Ureter (tissue), 1 donor: ENCODE data around the gene ARHGAP24. TPM values are rescaled to one million over a fixed set of nuclear protein-coding genes. Genes with fewer than 3 reads are reported as not detected.
"Not testable (repeated sequence)": the region's sequence is repeated elsewhere in the genome, so short reads cannot be mapped to it uniquely, and the experiment has no call there.

Source experiments
- DNase-seq: peaks from one replicate; pipeline ENCODE4 v3.0.0-alpha.2; 2020; ENCODE audit warnings: low spot score
- total RNA-seq: library from RNA; stranded (reverse); gene quantifications from one replicate; pipeline ENCODE4 v1.2.4, GENCODE V29; 2023
- donor health status: DM: yes; HTN: yes; CAD: no.

The ARHGAP24 gene
- total RNA-seq, 1 donor from 2014 or later = 11.2 TPM

- DNase-seq = not testable (repeated sequence)
These were observed 43.6 kb downstream of the ARHGAP24 start for GRCh38 chr4:85518526-85518925.

GRCh38 chr4:85520765-85521749, 46.1 kb downstream of the ARHGAP24 start:
- DNase-seq = no peak

- DNase-seq = no peak
These were observed 47.3 kb downstream of the ARHGAP24 start for GRCh38 chr4:85522277-85522676.

DNA sequence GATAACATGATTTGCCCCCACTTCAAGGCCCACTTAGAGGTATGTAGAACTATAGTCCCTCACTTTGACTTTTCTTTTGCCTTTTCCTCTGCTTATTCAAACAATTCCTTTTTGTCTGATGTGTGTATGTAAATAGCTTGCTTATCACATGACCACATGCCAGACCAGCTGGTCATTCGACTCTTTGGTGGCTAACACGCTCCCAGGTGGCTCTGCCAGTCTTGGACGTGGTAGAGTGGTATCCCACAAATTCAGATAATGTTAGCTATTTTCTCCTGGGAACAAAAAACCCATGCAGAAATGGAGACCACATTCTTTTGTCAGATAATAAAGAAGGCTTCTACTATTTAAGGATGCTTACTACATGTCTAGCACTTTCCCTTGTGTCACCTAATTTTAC, 47.9 kb downstream of the ARHGAP24 start:
- DNase-seq = no peak

DNA sequence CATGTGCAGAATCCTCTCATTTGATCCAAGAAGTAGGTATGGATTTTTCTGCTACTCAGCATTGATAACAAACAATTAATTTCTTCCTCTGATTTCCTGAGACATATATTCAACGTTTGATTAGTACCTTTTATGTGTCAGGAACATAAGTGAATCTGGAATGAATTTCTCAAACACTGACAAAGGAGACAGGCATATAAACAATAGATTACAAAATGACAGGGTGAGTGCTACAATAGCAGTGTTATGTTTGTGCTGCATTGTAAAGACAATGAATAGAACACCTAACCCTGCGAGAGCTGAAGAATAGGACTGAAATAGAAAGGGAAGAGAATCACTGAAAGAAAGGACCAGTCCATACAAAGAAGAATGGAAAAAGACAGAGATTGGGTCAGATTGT, 52.9 kb downstream of the ARHGAP24 start:
- no peak for DNase-seq

- no peak for DNase-seq
These were observed 56.8 kb downstream of the ARHGAP24 start for GRCh38 chr4:85531560-85532341.

DNA sequence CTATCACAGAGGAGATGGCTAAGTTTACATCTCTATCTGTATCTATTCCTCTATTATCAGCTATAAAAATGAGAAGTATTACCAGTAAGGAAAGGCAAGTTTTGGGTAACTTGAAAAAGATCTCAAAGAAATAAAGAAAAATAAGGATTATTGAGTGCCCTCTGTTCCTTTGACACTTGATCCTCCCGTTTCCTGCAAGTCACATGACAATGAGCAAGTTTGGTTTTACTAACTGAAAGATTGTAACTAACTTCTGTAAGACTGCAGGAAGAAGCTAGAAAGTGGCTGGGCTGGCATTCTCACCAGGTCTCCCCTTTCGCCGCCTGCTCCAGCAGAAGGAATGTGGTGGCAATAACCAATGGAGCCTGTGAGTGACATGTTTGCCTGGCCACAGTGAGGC, 59.2 kb downstream of the ARHGAP24 start:
- no peak for DNase-seq

DNA sequence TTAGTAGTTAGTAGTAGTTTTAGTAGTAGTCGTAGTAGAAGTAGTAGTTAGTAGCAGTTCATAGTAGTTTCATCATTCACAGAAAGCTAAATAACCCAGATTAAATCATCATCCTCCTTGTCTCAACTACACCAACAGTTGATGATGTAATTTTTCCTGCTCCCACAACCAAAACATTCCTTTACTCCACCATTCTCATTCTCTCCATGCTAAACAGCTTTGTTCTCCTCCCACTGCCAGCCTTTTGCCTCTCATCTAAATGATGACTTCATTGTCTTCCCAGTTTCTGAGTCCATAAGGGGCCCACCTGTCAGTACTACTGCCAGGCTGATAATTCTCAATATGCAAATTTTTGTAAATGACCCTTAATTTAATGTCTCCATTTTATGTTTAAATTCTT, 68.9 kb downstream of the ARHGAP24 start:
- DNase-seq = no peak

DNA sequence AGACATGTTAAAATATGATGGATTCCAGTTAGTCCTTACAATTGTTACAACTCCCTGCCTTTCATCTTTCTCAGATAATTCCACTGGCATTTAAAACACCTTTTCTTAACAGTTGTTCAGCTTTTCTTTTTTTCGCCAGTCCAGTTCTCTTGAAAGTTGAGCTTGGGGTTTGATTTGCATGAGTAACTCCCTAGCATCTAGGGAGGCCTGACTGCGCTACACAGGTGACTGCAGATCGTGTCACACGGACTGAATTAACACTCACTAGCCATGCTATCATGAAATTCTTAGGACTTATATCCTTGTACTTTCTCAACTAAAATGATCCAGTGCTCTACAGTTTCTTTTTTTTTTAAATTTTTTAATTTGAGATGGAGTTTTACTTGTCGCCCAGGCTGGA, 69.8 kb downstream of the ARHGAP24 start:
- DNase-seq = no peak

DNA sequence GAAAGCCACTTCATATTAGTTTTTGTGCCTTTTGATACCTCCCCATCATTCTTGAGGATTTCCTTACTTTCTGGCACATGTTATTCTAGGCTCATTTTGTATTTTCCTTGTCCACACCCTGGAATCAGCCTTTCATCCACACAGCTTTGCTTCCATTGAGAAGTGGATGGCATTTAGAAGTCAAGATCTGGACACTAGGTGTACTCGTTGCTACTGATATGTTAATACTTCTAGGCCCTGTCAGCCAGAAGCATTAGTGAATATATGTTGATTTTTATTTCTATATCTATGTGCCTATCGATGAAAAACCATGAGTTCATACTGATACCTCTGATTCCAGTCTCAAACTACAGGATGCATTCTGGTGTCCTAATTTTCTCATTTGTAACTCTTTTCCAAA, 73.2 kb downstream of the ARHGAP24 start:
- DNase-seq = no peak

DNA sequence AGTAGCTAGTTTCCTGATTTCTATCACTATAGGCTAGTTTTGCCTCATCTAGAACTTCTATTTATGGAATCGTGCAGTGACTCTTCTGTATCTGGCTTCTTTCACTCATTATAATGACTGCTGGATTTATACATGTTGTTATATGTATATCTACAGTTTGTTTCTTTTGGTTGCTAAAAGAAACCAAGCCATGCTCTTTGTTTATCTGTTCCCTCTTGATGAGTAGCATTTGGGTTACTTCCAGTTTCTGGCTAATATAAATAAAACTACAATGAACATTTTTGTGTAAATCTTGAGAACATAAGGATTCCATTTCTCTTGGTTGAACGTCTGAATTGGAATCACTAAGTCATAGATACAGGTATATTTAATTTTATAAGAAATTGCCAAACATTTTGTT, 73.9 kb downstream of the ARHGAP24 start:
- no peak for DNase-seq

DNA sequence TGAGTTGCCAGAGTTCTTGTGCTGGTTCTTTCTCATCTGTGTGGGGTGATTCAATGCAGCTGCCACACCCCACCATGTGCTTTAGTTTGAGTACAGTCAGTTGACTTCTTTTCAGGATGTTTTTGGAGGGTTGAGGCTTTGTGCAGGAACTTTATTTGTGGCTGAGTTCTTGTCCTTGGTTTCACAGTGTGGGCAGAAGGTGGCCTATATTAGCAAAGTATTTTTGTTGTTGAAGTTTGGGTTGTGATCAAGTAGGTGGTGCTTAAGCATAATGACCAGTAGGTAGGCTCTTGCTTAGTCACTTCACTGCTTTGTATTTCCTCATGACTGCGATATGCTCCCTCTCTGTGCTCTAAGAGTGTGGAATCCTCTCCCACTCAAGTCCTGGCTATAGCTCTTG, 80.3 kb downstream of the ARHGAP24 start:
- DNase-seq = no peak

GRCh38 chr4:85556283-85556682, 81.3 kb downstream of the ARHGAP24 start:
- DNase-seq = no peak

- DNase-seq = no peak
These were observed 82.3 kb downstream of the ARHGAP24 start for GRCh38 chr4:85557016-85557901.

GRCh38 chr4:85565761-85566480, 91.0 kb downstream of the ARHGAP24 start:
- DNase-seq = no peak

- DNase-seq = no peak
These were observed 94.9 kb downstream of the ARHGAP24 start for GRCh38 chr4:85569730-85570299.

DNA sequence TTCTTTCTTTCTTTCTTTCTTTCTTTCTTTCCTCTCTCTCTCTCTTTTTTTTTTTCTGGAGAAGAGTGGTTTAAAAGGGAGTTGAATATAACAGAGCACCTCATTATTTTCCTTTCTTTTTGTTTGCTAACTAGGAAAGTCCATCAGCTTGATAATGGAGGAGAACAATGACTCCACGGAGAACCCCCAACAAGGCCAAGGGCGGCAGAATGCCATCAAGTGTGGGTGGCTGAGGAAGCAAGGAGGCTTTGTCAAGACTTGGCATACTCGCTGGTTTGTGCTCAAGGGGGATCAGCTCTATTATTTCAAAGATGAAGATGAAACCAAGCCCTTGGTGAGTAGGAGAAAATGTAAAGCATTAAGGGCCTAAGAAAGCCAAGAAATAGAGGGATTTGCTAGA, 95.4 kb downstream of the ARHGAP24 start:
- no peak for DNase-seq

GRCh38 chr4:85571008-85571407, 96.1 kb downstream of the ARHGAP24 start:
- no peak for DNase-seq

DNA sequence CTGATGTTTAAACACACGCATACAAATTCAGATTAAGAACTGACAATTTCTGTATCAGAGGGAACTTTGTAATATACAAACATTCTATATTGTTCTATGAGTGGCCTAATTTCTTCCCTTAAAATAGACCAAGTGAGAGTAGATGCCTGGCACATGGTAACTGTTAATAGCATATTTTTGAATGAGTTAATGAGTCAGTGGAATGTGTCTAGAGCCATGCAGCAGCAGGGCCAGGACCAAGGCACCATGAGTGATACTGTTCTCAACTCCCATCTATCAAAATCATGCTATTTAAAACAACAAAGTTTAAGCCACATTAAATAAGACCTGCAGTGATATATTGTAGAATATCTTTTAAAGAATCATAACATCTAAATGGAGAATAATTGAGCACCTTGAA, 98.3 kb downstream of the ARHGAP24 start:
- DNase-seq = no peak

GRCh38 chr4:85577307-85577706, 102.4 kb downstream of the ARHGAP24 start:
- DNase-seq = no peak

DNA sequence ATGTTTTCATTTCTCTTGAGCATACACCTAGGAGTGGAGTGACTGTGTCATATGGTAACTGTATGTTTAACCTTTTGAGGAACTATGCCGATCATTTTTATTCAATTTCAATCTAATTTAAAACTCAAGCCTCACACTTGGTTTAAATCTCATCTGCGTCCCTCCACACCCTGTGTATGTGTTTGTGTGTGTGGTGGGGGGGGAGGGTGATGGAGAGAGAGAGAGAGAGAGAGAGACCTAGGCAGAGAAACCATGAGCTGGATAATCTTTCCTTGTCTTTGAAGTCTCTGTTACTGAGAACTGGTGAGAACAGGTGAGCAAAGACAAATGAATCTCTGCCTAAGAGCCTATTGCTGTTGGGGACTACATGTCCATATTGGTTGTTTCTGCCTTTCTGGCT, 105.0 kb downstream of the ARHGAP24 start:
- no peak for DNase-seq
